Neural cell (in vitro differentiated cells): ENCODE measurements around the gene PRELID3B. TPM values are rescaled to one million over a fixed set of nuclear protein-coding genes. Genes with fewer than 3 reads are reported as not detected.

Source experiments
- H2AFZ ChIP-seq: fragments of 200-600, 300-800 bp; sonication (generic), shearing (Covaris generic); 2 replicates; pipeline ENCODE4 v1.6.0; 2014; ENCODE audit warnings: low read depth, mild to moderate bottlenecking, antibody characterized with exemption, low read length, moderate library complexity
- H3F3A ChIP-seq: fragments of 200-600 bp; shearing (Covaris generic); 2 replicates; pipeline ENCODE4 v1.6.1; 2016; ENCODE audit warnings: mild to moderate bottlenecking, moderate library complexity, mixed read lengths, antibody characterized with exemption, low read length; ENCODE audit not compliant: insufficient read depth, poor library complexity, severe bottlenecking
- H3K27ac ChIP-seq: fragments of 200-600, 300-800 bp; sonication (generic), shearing (Covaris generic); 2 replicates; pipeline ENCODE4 v1.5.1; 2014; ENCODE audit warnings: mild to moderate bottlenecking, low read length, moderate library complexity
- H3K27me3 ChIP-seq: fragments of 300-800, 200-600 bp; sonication (generic), shearing (Covaris generic); 2 replicates; pipeline ENCODE4 v1.6.0; 2014; ENCODE audit warnings: mild to moderate bottlenecking, low read depth, low read length, moderate library complexity; ENCODE audit not compliant: insufficient read depth
- H3K36me3 ChIP-seq: fragments of 300-800, 200-600 bp; sonication (generic), shearing (Covaris generic); 2 replicates; pipeline ENCODE4 v1.5.1; 2014; ENCODE audit warnings: mild to moderate bottlenecking, antibody characterized with exemption, low read length, moderate library complexity; ENCODE audit not compliant: insufficient read depth
- H3K4me2 ChIP-seq: fragments of 300-800, 200-600 bp; sonication (generic), shearing (Covaris generic); 2 replicates; pipeline ENCODE4 v1.6.0; 2014; ENCODE audit warnings: mild to moderate bottlenecking, low read length
- H3K4me3 ChIP-seq: fragments of 300-800, 200-600 bp; sonication (generic), shearing (Covaris generic); 2 replicates; pipeline ENCODE4 v1.5.1; 2014; ENCODE audit warnings: mild to moderate bottlenecking, low read length, moderate library complexity
- H3K79me2 ChIP-seq: fragments of 200-600 bp; shearing (Covaris generic); replicated peaks from 2 replicates; pipeline ENCODE4 v1.6.0; 2014; ENCODE audit warnings: mild to moderate bottlenecking, low read length, moderate library complexity; ENCODE audit not compliant: insufficient read depth
- H3K9ac ChIP-seq: fragments of 300-800, 200-600 bp; sonication (generic), shearing (Covaris generic); 2 replicates; pipeline ENCODE4 v1.6.1; 2016; ENCODE audit warnings: mild to moderate bottlenecking, low read length, mixed read lengths
- H3K9me2 ChIP-seq: fragments of 200-600 bp; shearing (Covaris generic); 2 replicates; pipeline ENCODE4 v1.6.1; 2016; ENCODE audit warnings: mild to moderate bottlenecking, low read length, mixed read lengths; ENCODE audit not compliant: insufficient read depth
- H3K9me3 ChIP-seq: fragments of 200-600, 300-800 bp; sonication (generic), shearing (Covaris generic); 2 replicates; pipeline ENCODE4 v1.6.1; 2016; ENCODE audit warnings: mild to moderate bottlenecking, mixed run types, low read length, moderate library complexity, mixed read lengths
- H4K20me1 ChIP-seq: fragments of 200-600 bp; shearing (Covaris generic); 2 replicates; pipeline ENCODE4 v1.6.1; 2016; ENCODE audit warnings: mild to moderate bottlenecking, mixed run types; ENCODE audit not compliant: insufficient read depth
- CTCF ChIP-seq: fragments of 450-650 bp; IDR thresholded peaks from 2 replicates; pipeline ENCODE4 v1.5.1; 2014; ENCODE audit warnings: antibody characterized with exemption, mild to moderate bottlenecking, moderate library complexity; ENCODE audit not compliant: poor library complexity, severe bottlenecking
- EP300 ChIP-seq: fragments of 450-650 bp; conservative IDR thresholded peaks from 2 replicates; pipeline ENCODE4 v1.6.1; 2014; ENCODE audit warnings: antibody characterized with exemption, mild to moderate bottlenecking, moderate library complexity; ENCODE audit not compliant: poor library complexity, severe bottlenecking
- EZH2 ChIP-seq: fragments of 200-600, 300-800 bp; shearing (Covaris generic), sonication (generic); IDR thresholded peaks from 2 replicates; pipeline ENCODE4 v1.6.1; 2014; ENCODE audit warnings: antibody characterized with exemption, low read length, borderline replicate concordance, mild to moderate bottlenecking; ENCODE audit not compliant: insufficient read depth, poor library complexity, severe bottlenecking
- MXI1 ChIP-seq: fragments of 450-650 bp; conservative IDR thresholded peaks from 2 replicates; pipeline ENCODE4 v1.6.1; 2014; ENCODE audit warnings: antibody characterized with exemption, mild to moderate bottlenecking; ENCODE audit not compliant: poor library complexity, severe bottlenecking
- POLR2AphosphoS5 ChIP-seq: IDR thresholded peaks from 2 replicates; pipeline ENCODE4 v1.6.1; 2012
- RAD21 ChIP-seq: fragments of 450-650 bp; conservative IDR thresholded peaks from 2 replicates; pipeline ENCODE4 v1.6.1; 2014; ENCODE audit warnings: antibody characterized with exemption, mild to moderate bottlenecking, moderate library complexity
- REST ChIP-seq: IDR thresholded peaks from 2 replicates; pipeline ENCODE4 v1.6.1; 2012; ENCODE audit warnings: borderline replicate concordance
- SMC3 ChIP-seq: fragments of 450-650 bp; conservative IDR thresholded peaks from 2 replicates; pipeline ENCODE4 v1.6.1; 2014; ENCODE audit warnings: antibody characterized with exemption, mild to moderate bottlenecking, moderate library complexity; ENCODE audit not compliant: poor library complexity
- TAF1 ChIP-seq: IDR thresholded peaks from 2 replicates; pipeline ENCODE4 v1.6.1; 2012; ENCODE audit warnings: low read depth
- polyA plus RNA-seq: library from polyadenylated mRNA; depleted of rRNA; stranded (reverse); fragments of >200 nt; gene quantifications from 2 replicates; pipeline ENCODE4 v1.2.3, GENCODE V29; 2014

The PRELID3B gene
- polyA plus RNA-seq, 1 donor from 2014 or later: 50.5 TPM

- no peaks in the 10 kb centered on the region for H3F3A ChIP-seq
- TF ChIP-seq EZH2 (no peak), MXI1 (no peak), RAD21 (no peak), REST (no peak), SMC3 (no peak), CTCF (no peak), TAF1 (no peak), EP300 (no peak), POLR2AphosphoS5 (no peak)
- no peaks in the 10 kb centered on the region for H4K20me1 ChIP-seq
- no peaks in the 10 kb centered on the region for H3K9me3 ChIP-seq
- no peak overlapping the region for H3K27ac ChIP-seq
- no peak overlapping the region for H3K9ac ChIP-seq
- H3K36me3 ChIP-seq: peaks cover 17% of the 10 kb centered on the region
- H3K4me2 ChIP-seq: no peak overlapping the region
- H2AFZ ChIP-seq: no peak overlapping the region
- no peak overlapping the region for H3K4me3 ChIP-seq
- no peaks in the 10 kb centered on the region for H3K27me3 ChIP-seq
- H3K9me2 ChIP-seq: no peaks in the 10 kb centered on the region
- H3K79me2 ChIP-seq: no peaks in the 10 kb centered on the region
These were observed 48.0 kb downstream of the PRELID3B start for GRCh38 chr20:58994390-58995159.

GRCh38 chr20:58993332-58994248 lies 49.0 kb downstream of the PRELID3B start:
- Histone ChIP-seq H3K9me2 (no peaks in the 10 kb centered on the region), H3F3A (no peaks in the 10 kb centered on the region), H3K27me3 (no peaks in the 10 kb centered on the region), H3K4me3 (no peak overlapping the region), H3K9ac (no peak overlapping the region), H4K20me1 (no peaks in the 10 kb centered on the region), H3K79me2 (no peaks in the 10 kb centered on the region), H3K36me3 (peaks cover 17% of the 10 kb centered on the region), H3K27ac (no peak overlapping the region), H3K9me3 (no peaks in the 10 kb centered on the region), H2AFZ (no peak overlapping the region), H3K4me2 (no peak overlapping the region)
- no peak for TF ChIP-seq TAF1
- TF ChIP-seq MXI1: no peak
- no peak for TF ChIP-seq EP300
- no peak for TF ChIP-seq RAD21
- no peak for TF ChIP-seq CTCF
- no peak for TF ChIP-seq SMC3
- no peak for TF ChIP-seq POLR2AphosphoS5
- TF ChIP-seq REST: no peak
- TF ChIP-seq EZH2: no peak
